Kidney (tissue), 14 donors: ENCODE results near the gene FADS2. TPM values are rescaled to one million over a fixed set of nuclear protein-coding genes. Genes with fewer than 3 reads are reported as not detected.

ENCODE experiments used
- DNase-seq, 5 donors: peaks; one replicate each; pipeline ENCODE4 v3.0.0-alpha.2; 2013 to 2020
- FAIRE-seq: peaks from 2 replicates; lab custom pipeline; 2012; peaks lifted over from hg19 to GRCh38; lab: Jason Lieb, UNC
- H3K27ac ChIP-seq, 2 donors: one replicate each; pipeline ENCODE4 v1.7.0; 2013; ENCODE audit warnings: low read depth in 2 of 2, low read length in 2 of 2, inconsistent platforms in 1 of 2
- H3K27me3 ChIP-seq: one replicate; pipeline ENCODE4 v1.7.1; 2013; ENCODE audit warnings: low read length, inconsistent platforms; ENCODE audit not compliant: control insufficient read depth, insufficient read depth
- H3K36me3 ChIP-seq, 3 donors: one replicate each; pipeline versions ENCODE4 v1.7.0 to v1.7.1; 2013; ENCODE audit warnings: low read length in 3 of 3, control low read depth in 1 of 3, inconsistent platforms in 1 of 3; ENCODE audit not compliant: insufficient read depth in 3 of 3, control insufficient read depth in 2 of 3
- H3K4me1 ChIP-seq, 3 donors: one replicate each; pipeline versions ENCODE4 v1.7.0 to v1.7.1; 2013; ENCODE audit warnings: low read length in 3 of 3, inconsistent platforms in 1 of 3, low read depth in 1 of 3; ENCODE audit not compliant: control insufficient read depth in 2 of 3, insufficient read depth in 2 of 3
- H3K4me3 ChIP-seq, 3 donors: one replicate each; pipeline versions ENCODE4 v1.7.0 to v1.8.1; 2013; ENCODE audit warnings: low read length in 3 of 3, control low read depth in 1 of 3, inconsistent platforms in 1 of 3
- H3K9ac ChIP-seq, 3 donors: one replicate each; pipeline versions ENCODE4 v1.7.0 to v1.7.1; 2013; ENCODE audit warnings: low read length in 3 of 3, control low read depth in 1 of 3, inconsistent platforms in 1 of 3
- H3K9me3 ChIP-seq, 3 donors: one replicate each; pipeline versions ENCODE4 v1.7.0 to v1.7.1; 2013; ENCODE audit warnings: low read length in 3 of 3, control low read depth in 1 of 3, inconsistent platforms in 1 of 3; ENCODE audit not compliant: control insufficient read depth in 2 of 3, insufficient read depth in 1 of 3
- intact Hi-C: fragments of 100-400 bp; cut with DNase I; formaldehyde crosslinking; loops from one replicate; pipeline ENCODE4 v1.11.1; 2022
- polyA plus RNA-seq: library from polyadenylated mRNA; stranded (reverse); fragments of 350-450 nt; fragmentation: Illumina TruSeq; extraction: RNeasy Lipid Tissue Mini Kit (QIAGEN cat#74804); gene quantifications from one replicate; pipeline ENCODE4 v1.2.3, GENCODE V29; 2014; ENCODE audit warnings: low read depth, low replicate concordance; ENCODE audit not compliant: insufficient read depth
- total RNA-seq: library from RNA; stranded (reverse); fragmentation: NEBNext Ultra II Directional; extraction: Animal tissue kit (Norgen Biotek cat#: 25700); gene quantifications from one replicate; pipeline ENCODE4 v1.2.1, GENCODE V29; 2021
- TF ChIP-seq, protein P1 (sequence below): IDR thresholded peaks from 3 replicates; pipeline ENCODE4 v1.5.1; 2012; ENCODE audit warnings: mild to moderate bottlenecking, moderate library complexity, borderline replicate concordance; ENCODE audit not compliant: insufficient read depth; ENCODE audit errors: extremely low read depth
- donor health status: control.
- donor health status: control.
- donor health status: control.
- donor health status: control.
- donor health status: control.
- donor health status: DM: yes; HTN: yes; CAD: no.
- donor health status: Normal renal cell carcinoma (clear cell type).

FADS2 gene
- total and polyA plus RNA-seq, 2 donors from 2014 or later = 9.8 to 49.2 TPM

DNA sequence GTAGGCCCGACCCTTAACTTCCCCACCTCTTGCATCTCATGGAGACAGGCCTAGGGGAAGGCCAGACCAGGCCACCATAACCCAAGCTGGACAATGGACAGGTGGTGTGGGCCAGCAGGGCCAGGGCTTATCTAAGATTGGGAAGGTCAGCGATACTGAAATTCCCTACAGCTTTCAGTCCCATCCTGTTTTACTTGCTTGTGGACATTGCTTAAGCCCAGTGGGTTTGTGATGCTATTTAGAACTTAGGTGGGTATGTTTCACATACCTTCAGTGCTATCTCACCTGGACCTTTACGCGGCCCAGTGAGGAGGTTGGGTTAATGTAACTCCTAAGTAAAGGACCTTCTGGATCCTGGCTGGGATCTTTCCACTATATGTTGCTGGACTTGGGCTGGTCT lies 1.7 kb downstream of the FADS2 start:
- H3K4me3 ChIP-seq = peak overlapping the region; percentile 15 to 23 (median 15)
- DNase-seq (no peak), FAIRE-seq (no peak)
- no peaks in the 10 kb centered on the region for H3K36me3 ChIP-seq
- H3K9ac ChIP-seq = no peak overlapping the region
- peak overlapping the region; percentile 58 to 80 for H3K27ac ChIP-seq
- no peaks in the 10 kb centered on the region for H3K9me3 ChIP-seq
- H3K4me1 ChIP-seq = peaks cover 0 to 30% (median 20%) of the 10 kb centered on the region in 3 donors
- TF ChIP-seq, protein P1, sequence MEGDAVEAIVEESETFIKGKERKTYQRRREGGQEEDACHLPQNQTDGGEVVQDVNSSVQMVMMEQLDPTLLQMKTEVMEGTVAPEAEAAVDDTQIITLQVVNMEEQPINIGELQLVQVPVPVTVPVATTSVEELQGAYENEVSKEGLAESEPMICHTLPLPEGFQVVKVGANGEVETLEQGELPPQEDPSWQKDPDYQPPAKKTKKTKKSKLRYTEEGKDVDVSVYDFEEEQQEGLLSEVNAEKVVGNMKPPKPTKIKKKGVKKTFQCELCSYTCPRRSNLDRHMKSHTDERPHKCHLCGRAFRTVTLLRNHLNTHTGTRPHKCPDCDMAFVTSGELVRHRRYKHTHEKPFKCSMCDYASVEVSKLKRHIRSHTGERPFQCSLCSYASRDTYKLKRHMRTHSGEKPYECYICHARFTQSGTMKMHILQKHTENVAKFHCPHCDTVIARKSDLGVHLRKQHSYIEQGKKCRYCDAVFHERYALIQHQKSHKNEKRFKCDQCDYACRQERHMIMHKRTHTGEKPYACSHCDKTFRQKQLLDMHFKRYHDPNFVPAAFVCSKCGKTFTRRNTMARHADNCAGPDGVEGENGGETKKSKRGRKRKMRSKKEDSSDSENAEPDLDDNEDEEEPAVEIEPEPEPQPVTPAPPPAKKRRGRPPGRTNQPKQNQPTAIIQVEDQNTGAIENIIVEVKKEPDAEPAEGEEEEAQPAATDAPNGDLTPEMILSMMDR = no peak
- no peaks in the 10 kb centered on the region for H3K27me3 ChIP-seq
- intact Hi-C loops = no loop called here

DNA sequence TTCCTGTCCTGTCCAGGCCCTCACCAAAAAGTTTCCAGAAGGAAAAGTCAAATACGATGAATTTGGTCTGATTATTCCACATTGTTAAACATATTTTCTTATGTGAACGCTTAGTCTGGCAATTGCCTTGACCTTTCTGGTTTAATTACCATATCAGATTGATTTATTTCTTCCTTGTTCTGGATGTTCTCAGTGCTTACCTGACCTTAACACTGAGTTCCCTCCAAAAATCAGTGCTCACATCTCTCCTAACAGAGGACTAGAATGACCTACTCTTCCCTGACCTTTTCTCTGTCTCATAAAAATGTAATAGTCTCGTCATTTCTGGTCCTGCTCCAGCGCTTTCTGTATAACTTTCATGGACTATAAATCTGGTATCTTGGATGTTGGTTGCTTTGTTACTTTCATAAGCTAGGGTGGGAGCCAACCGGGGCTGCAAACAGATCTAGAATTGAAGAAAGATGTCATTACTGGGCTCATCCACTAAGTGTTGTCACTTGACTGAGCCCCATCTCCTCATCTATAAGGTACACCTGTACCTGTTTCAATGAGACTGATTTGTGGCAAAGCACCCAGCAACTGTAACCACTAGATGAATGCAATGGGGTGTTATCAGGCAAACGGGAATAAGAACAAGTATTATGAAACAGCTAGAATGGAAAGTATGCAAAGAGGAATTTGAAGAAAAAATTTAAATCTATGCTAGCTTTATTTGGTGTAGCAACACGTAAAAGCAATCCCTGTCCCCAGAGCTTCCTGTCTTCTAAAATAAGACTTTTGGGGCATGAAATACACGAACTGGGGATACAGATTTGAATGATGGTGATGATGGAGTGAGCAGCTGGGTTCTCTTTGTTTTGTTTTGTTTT lies 2.4 kb downstream of the FADS2 start:
- peak in 2 of 5 donors; percentile 43 to 44 for DNase-seq
- peaks cover 0 to 32% (median 20%) of the 10 kb centered on the region in 3 donors for H3K4me1 ChIP-seq

DNA sequence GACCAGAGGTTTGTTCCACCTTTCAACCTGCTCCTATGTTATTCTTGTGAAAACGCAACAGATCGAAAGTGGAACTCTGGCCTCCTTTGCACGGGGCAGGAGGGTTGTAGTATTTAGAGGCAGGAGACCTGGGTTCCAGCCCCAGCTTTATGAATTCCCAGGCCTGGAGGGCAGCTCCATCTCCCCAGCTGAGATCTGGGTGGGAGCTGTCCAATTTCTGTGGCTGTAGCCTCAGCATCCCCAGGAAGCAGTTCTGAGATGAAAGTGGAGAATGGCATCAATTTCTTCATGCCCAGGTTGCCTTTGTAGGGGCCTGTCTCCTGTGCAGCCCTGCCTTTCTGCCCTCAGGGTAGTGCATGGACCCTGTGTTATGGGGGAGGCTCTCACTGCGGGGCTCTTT lies 4.1 kb downstream of the FADS2 start:
- intact Hi-C loops = no loop called here

More for the DNA sequence above, 2.4 kb downstream of the FADS2 start:
- Histone ChIP-seq H3K4me3 (peak overlapping the region in 2 of 3 donors; percentile 15), H3K9me3 (no peaks in the 10 kb centered on the region), H3K36me3 (no peaks in the 10 kb centered on the region), H3K9ac (peak overlapping the region in 1 of 3 donors; percentile 8), H3K27me3 (no peaks in the 10 kb centered on the region), H3K27ac (peak overlapping the region; percentile 58 to 80)
- TF ChIP-seq, protein P1 = no peak
- intact Hi-C loops = no loop called here
- no peak for FAIRE-seq

More for the DNA sequence above, 4.1 kb downstream of the FADS2 start:
- H3K4me1 ChIP-seq = peaks cover 0 to 32% (median 20%) of the 10 kb centered on the region in 3 donors
- H3K27ac ChIP-seq = no peak overlapping the region
- FAIRE-seq (no peak), DNase-seq (no peak)
- H3K9me3 ChIP-seq = no peaks in the 10 kb centered on the region
- no peak overlapping the region for H3K4me3 ChIP-seq
- H3K27me3 ChIP-seq = no peaks in the 10 kb centered on the region
- TF ChIP-seq, protein P1 = no peak
- H3K9ac ChIP-seq = no peak overlapping the region
- no peaks in the 10 kb centered on the region for H3K36me3 ChIP-seq
